ENCODE results near the gene MEST. TPM values are rescaled to one million over a fixed set of nuclear protein-coding genes. Genes with fewer than 3 reads are reported as not detected.

Gene MEST
- total and polyA plus RNA-seq, 7 experiments from 2014 or later = 1.6 to 8.7 (median 4.6) TPM

DNA sequence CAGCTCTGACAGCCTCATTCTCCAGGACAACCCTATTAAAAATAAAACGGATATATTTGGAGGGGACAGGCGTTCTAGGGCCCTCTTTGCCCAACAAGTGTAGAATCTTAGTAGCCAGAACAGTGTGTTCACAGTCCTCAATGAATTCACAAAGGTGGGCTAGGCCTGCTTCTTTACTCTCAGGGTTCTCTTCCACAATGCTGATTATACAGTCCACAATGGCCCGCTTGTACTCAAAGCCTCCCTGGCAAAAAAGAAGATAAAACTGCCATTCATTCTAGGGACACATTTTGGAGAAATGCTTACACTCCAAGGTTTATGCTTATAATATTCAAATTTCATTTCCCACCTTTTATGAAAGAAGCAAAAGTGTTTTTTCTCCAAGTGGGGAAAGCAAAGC is 62.6 kb downstream of the MEST start:
- CTCF ChIA-PET = no interaction called here
- H3K27me3 Mint-ChIP-seq = no peaks in the 10 kb centered on the region
- no peak overlapping the region for H3K27ac ChIP-seq (ENCODE audit: low read depth, low read length)

More for the DNA sequence above, 62.6 kb downstream of the MEST start:
- H3K27me3 ChIP-seq (ENCODE audit: control insufficient read depth in 2 of 2, insufficient read depth in 2 of 2, low read length in 2 of 2) = no peaks in the 10 kb centered on the region
- POLR2A ChIA-PET = no interaction called here
- no peaks in the 10 kb centered on the region for H3K9me3 ChIP-seq (ENCODE audit: control insufficient read depth in 2 of 3, low read length in 3 of 3)
- ATAC-seq (no peak), DNase-seq (no peak)
- H3K36me3 ChIP-seq (ENCODE audit: control insufficient read depth in 2 of 3, insufficient read depth in 3 of 3, low read length in 3 of 3) = no peaks in the 10 kb centered on the region
- peaks cover 0 to 3% (median 0%) of the 10 kb centered on the region in 11 donors for H3K9me3 Mint-ChIP-seq
- H3K4me1 Mint-ChIP-seq = no peaks in the 10 kb centered on the region
- intact Hi-C loops (cut with micrococcal nuclease) = no loop called here
- no peak overlapping the region for H3K4me3 ChIP-seq (ENCODE audit: low read length)
- H3K4me3 Mint-ChIP-seq = no peak overlapping the region
- H3K27ac Mint-ChIP-seq = no peak overlapping the region
- peaks cover 0 to 64% (median 34%) of the 10 kb centered on the region in 5 donors for H3K36me3 Mint-ChIP-seq
- H3K4me1 ChIP-seq (ENCODE audit: control insufficient read depth in 2 of 2, insufficient read depth in 2 of 2, low read length in 2 of 2) = no peaks in the 10 kb centered on the region

Small RNA genes lying within 50 kb of the gene (microRNA-seq; reads per million reads assigned to microRNA genes)
- gene MIR335 (ENCODE audit: borderline microRNAs expressed) = 915 reads per million, percentile 81 among the genes with 10 or more reads in this experiment

Other genes starting within 250 kb of the MEST start
- not detected for gene CPA2, start 225.2 kb upstream of the MEST start, total RNA-seq
- not detected for gene CPA2, start 225.2 kb upstream of the MEST start, polyA plus RNA-seq
- not detected for gene CPA4, start 198.9 kb upstream of the MEST start, total RNA-seq
- gene CPA4, start 198.9 kb upstream of the MEST start, polyA plus RNA-seq = not detected
- gene CPA5, start 147.3 kb upstream of the MEST start, total RNA-seq = 1 to 10 TPM in 2 of 5 experiments, under 1 TPM in 1, not detected in 2; 0.77 to 5.2 (median 1.0) TPM
- 1 to 10 TPM; 3.9 to 7.9 TPM for gene CPA5, start 147.3 kb upstream of the MEST start, polyA plus RNA-seq
- not detected for gene CPA1, start 111.6 kb upstream of the MEST start, total RNA-seq
- gene CPA1, start 111.6 kb upstream of the MEST start, polyA plus RNA-seq = not detected
- gene CEP41, start 51.1 kb upstream of the MEST start, total RNA-seq = 10 to 100 TPM in 3 of 5 experiments, 1 to 10 TPM in 2; 6.9 to 16.0 (median 12.6) TPM
- gene CEP41, start 51.1 kb upstream of the MEST start, polyA plus RNA-seq = 10 to 100 TPM; 26.4 to 29.6 TPM
- 10 to 100 TPM in 2 of 5 experiments, 1 to 10 TPM in 3; 8.1 to 12.4 (median 9.4) TPM for gene COPG2, start 176.7 kb downstream of the MEST start, total RNA-seq
- 1 to 10 TPM; 2.6 to 6.7 TPM for gene COPG2, start 176.7 kb downstream of the MEST start, polyA plus RNA-seq
- not detected for gene TSGA13, start 194.5 kb downstream of the MEST start, total RNA-seq
- gene TSGA13, start 194.5 kb downstream of the MEST start, polyA plus RNA-seq = not detected
- gene KLF14, start 242.1 kb downstream of the MEST start, total RNA-seq = under 1 TPM in 1 of 5 experiments, not detected in 4; 0.37 TPM
- gene KLF14, start 242.1 kb downstream of the MEST start, polyA plus RNA-seq = not detected